Activated CD8-positive, alpha-beta memory T cell treated with anti-CD3 and anti-CD28 coated beads, Interleukin-2, amount 50 U/mL, for 48 hours (primary cell): ENCODE results near the gene DEPP1.

Experiments
- DNase-seq: peaks from one replicate; pipeline ENCODE4 v3.0.0-alpha.2; 2020

Gene DEPP1

DNA sequence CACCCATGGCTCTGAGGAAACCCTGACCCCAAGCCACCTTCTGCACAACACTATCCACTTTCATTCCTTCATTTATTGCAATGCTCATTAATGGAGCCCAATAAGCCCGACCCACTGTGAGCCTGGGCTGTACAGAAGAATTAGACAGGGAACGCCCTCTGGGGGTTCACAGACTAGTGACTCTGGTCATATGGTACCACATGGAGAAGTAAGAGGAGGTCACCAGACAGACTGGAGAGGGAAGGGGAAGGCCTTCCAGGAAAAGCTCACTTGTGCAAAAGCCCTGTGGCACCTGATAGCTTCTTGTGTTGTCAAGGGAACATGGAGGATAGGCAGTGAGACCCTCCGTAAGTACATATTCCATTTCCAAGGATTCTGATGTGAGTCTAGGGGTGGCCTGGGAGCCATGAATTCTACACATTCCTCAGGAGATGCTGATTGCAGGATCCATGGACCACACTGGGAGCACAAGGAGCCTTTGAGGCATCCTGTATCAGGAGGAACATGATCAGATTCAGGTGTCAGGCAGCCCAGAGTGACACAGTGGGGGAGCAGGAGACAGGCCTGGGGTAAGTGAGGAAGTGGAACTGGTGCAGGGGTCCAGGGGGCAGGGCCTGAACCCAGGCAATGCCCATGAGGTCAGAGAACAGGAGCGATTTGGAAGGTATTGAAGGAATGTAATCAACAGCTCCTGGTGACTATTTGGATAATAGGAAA, 47.5 kb downstream of the DEPP1 start:
- no peak for DNase-seq

DNA sequence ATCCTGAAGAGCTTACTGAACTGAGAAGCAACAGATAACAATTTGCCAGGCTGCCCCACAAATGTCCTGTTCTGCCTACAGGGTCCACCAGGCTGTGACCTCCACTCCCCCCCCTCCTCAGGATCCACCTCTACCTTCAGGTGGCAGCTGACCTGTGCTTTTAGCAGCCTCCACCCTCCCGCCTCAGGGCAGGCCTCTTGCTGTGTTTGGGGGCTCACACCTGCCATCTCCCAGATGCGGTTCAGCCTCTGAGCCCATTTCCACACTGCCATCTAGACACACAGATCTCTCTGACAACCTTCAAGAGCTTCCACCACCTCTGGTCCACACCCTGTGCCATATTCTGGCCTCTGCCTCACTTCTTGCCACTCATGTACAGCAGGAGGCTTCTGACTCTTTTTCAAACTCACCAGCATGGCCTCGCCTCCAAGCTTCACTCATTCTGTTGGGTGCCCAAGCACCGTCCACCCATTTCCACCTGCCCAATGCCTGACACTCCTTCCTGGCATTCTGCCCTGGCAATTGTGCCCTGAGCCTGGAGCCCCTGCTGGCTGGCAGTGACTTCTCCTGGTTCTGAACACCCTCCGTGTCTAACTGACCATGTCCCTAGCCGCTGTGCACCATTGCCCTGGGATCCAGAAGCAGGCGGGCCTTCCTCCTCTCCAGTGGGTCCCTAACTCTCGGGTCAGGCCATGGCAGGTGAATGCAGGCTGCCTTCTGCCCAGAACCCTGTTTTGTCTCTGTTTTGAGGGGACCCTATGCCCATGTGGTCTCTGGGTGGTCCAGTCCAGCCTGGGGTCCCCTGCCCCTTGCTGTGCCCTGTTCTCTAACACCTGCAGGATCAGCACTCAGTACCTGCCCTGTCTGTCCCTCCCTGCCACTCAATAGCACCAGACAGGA, 49.0 kb downstream of the DEPP1 start:
- DNase-seq = no peak

DNA sequence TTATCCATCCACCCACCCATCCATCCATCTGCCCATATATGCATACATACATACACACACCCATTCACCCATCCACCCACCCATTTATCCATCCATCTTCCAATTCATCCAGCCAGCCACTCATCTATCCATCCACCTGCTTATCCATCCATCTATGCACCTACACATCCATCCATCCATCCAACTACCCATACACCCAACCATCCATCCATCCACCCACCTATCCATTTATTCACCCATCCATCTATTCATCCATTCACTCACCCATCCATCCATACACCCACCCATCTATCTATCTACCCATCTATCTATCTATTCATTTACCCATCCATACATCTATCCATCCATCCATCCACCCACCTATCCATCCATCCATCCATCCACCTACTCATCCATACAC, 50.1 kb downstream of the DEPP1 start:
- DNase-seq = no peak

DNA sequence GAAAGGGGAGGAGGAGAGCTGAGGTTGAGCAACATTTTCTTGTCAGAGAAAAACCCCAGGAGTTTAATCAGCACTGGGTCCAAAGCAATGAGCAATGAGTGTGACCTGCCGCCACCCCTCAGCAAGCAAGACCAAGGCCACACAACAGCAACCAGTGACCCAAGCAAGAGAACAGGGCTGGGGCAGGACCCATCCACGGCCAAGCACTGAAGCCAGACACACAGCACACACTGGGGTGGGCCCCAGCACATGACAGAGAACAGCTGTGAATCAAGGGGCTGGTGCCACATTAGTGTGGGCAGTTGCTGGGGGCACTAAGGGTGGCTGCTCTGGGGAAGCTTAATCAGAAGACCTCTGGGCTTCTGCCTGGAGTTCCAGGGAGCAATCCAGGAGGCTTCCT, 51.3 kb downstream of the DEPP1 start:
- no peak for DNase-seq

DNA sequence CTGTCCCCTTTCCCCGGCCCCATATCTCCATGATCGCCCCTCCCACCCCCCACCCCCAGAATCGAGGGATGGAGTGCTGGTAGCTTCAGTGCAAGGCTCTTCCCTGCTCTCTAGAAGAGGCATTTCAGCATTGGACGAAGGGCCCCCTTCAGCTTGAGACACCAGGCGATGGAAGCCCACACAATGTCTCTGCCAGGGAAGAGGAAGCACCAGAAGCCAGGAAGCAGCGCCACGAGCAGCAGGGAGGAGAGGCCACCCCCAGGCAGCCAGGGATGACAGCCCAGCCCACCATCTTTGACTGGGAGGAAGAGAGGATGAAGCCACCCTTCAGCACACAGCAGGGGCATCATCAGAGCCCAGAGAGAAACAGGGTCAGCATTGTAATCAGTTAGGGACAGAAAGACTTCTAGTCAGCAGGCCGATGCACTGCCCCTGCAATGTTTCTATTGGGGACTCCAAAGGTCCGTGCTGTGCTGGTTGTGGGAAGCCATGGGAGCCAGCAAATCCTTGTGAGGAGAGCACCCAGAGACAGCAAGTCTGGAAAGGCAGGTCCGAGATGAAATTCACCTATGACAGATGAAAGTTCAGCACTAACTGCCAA, 51.8 kb downstream of the DEPP1 start:
- DNase-seq = no peak
